Measurements from ENCODE around the gene TTLL7.
"Not testable (repeated sequence)": the region's sequence is repeated elsewhere in the genome, so short reads cannot be mapped to it uniquely, and the experiment has no call there.

Gene TTLL7

GRCh38 chr1:83996621-83997020 is 2.3 kb downstream of the TTLL7 start:
- DNase-seq (ENCODE audit: low read depth, low spot score) = no peak

DNA sequence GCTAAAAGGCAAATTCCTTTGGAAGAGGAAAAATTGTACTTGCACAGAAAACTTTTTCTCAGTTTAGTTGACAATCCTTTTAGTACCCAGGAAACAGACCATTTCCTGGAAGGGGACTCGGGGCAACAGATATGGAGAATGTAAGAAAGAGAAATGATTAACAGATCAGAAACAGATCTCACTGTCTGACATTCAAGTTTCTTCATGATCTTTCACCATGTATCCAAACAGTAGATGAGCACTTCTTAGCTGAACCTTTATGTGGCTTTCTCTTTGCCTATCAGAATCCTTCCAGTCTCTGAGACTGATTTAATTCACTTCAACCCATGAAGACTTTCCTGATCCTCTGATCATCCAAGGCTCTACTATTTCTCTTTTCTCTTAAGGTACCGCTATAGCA is 2.7 kb downstream of the TTLL7 start:
- DNase-seq (ENCODE audit: low read depth, low spot score) = no peak

DNA sequence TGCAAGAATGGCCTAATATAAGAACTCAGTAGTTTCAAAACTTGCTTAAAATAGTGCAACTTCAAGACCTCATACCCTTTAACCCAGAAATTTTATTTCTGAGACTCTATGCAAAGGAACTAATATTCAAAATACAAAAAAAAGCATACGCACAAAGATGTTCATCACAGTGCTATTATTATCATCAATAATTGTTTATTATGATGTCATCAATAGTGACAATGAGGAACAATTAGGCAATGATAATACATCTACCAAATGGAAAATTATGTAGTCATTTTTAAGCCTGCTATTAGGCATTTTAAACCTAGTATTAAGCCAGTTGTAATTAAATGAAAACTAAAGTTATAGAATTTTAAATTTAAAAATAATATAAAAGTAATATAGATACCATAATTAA is 3.3 kb downstream of the TTLL7 start:
- DNase-seq (ENCODE audit: low read depth, low spot score) = no peak

GRCh38 chr1:83994111-83994510 is 4.8 kb downstream of the TTLL7 start:
- no peak for DNase-seq (ENCODE audit: low read depth, low spot score)

DNA sequence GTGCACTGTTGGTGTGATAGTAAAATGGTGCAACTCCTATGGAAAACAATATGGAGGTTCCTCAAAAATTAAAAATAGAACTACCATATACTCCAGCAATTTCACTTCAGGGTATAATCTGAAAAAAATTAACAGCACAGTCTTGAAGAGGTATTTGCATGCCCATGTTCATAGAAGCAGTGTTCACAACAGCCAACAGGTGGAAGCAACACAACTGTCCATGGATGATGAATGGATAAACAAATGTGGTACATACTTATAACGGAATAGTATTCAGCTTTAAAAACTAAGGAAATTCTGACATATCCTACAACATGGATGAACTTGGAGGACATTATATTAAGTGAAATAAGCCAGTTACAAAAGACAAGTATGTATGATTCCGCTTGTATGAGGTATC is 8.2 kb downstream of the TTLL7 start:
- no peak for DNase-seq (ENCODE audit: low read depth, low spot score)

DNA sequence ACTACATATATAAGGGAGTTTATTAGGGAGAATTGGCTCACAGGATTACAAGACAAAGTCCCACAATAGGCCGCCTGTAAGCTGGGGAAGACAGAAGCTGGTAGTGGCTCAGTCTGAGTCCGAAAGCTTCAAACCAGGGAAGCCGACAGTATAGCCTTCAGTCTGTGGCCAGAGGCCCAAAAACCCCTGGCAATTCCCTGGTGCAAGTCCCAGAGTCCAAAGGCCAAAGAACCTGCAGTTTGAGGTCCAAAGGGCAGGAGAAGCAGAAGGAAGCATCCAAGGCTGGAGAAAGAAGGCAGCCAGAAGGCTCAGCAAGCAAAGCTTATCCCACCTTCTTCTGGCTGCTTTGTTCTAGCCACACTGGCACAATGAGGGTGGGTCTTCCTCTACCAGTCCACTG is 13.9 kb downstream of the TTLL7 start:
- no peak for DNase-seq (ENCODE audit: low read depth, low spot score)

- DNase-seq (ENCODE audit: low read depth, low spot score) = not testable (repeated sequence)
Measured at GRCh38 chr1:83983918-83984317, 15.0 kb downstream of the TTLL7 start.

DNA sequence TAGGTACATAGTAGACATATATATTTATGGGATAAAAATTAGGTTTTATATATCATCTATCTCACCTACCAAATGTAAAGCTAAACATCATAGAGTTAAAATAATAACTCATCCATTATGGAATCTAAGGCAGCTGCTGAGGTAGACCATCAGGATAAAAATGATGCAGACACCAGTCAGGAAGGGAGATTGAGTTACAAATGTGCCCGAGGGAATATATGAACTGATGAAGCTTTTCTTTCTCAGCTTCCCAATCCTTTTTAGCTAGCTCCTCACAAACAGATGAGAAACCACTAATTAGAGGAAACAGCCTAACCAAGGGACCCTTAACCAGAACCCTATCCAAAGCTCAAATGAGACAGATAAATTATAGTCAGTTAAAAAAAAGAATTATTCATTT is 20.9 kb downstream of the TTLL7 start:
- DNase-seq (ENCODE audit: low read depth, low spot score) = no peak

- DNase-seq (ENCODE audit: low read depth, low spot score) = no peak
Measured at GRCh38 chr1:83976920-83977319, 22.0 kb downstream of the TTLL7 start.

GRCh38 chr1:83970802-83971201 is 28.1 kb downstream of the TTLL7 start:
- no peak for DNase-seq (ENCODE audit: low read depth, low spot score)

DNA sequence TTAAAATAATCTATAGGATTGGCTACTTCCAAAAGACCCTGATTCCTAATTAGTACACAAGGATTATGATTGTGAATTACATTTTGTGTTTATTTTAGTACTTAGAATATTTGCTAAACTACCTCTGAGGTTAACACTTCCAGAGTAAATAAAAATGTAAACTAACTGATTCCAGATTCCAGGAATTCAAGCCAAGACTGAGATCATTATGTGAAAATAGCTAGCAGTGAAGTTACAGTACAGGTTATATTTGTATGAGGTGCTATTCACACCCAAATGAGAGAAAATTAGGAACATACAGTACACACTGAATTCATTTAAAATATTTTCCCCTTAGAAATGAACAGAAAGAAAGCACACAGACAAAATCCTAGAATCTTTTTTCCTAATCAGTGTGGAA is 28.8 kb downstream of the TTLL7 start:
- DNase-seq (ENCODE audit: low read depth, low spot score) = no peak

GRCh38 chr1:83967336-83967735 is 31.6 kb downstream of the TTLL7 start:
- DNase-seq (ENCODE audit: low read depth, low spot score) = no peak

GRCh38 chr1:83964153-83964552 is 34.8 kb downstream of the TTLL7 start:
- no peak for DNase-seq (ENCODE audit: low read depth, low spot score)

- no peak for DNase-seq (ENCODE audit: low read depth, low spot score)
Measured at GRCh38 chr1:83961571-83962295, 37.2 kb downstream of the TTLL7 start.

DNA sequence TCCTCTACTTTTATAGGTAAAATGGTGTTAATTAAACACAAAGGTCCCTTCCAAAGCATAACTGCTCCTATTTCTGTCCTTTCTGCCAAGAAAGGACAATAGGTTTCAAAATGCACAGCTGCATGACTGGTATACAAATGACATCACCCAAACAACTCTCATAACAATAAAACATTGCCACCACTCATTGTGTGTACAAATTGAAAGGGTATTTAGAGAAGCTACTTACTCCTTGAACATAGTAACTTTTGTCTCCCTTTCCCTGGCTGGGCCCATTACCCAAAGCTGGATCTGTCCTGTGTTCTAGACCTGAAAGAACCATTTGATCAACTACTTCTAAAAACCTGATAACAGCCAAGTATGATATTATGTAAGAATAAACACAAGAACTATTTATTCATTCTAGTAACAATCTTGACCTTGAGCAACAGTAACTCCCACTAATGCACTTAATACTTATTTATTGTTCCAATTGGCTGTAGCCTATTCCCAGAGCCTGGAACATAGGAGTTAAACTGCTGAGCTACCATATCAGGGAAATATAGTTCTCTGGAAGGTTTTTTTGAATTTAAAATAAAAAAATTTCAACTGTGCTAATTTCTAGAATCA is 38.2 kb downstream of the TTLL7 start:
- no peak for DNase-seq (ENCODE audit: low read depth, low spot score)

GRCh38 chr1:83959824-83960498 is 39.0 kb downstream of the TTLL7 start:
- no peak for DNase-seq (ENCODE audit: low read depth, low spot score)

DNA sequence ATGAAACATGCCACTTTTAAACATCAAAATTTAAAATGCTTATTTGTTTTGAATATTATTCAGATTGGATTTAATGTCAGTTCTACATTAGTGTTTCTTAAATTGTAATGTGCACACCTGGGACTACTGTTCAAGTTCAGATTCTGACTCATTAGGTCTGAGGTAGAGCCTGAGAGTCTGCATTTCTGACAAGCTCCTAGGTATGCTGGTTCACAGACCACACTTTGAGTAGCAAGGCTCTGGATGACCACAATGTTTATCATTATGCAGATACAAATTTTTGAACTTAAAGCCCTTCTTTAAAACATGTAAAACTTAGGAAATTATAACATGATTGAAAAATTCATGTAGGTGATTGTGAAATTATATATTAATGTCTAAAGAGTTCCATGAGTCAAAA is 40.2 kb downstream of the TTLL7 start:
- no peak for DNase-seq (ENCODE audit: low read depth, low spot score)

DNA sequence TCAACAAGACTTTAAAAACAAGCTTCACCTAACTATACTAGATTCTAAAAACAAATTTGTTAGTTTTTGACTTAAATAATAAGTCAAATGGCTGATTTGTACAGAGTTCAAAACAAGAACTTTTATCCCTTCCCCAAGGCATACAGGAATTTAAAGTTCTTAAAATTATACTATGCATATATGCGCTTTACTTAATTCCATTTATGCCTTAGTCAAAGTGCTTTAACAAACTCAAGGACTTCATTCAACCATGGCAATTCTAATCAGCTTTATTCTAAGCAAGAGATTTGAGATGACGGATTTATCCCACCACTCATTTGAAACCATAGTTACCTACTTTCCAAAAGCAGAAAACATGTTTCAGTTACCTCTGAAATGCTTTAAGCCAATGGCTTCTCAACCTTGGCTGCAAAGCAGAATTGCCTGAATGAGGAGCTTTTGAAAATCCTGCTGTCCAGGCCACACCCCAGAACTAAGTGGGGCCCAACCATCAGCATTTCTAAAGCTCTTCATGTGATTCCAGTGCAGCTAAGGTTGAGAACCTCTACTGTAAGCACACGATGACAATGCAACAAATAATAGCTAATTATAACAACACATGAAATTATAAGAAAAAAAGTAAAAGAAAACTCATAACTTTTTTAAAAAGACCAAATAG is 44.6 kb downstream of the TTLL7 start:
- DNase-seq (ENCODE audit: low read depth, low spot score) = no peak

- DNase-seq (ENCODE audit: low read depth, low spot score) = no peak
Measured at GRCh38 chr1:83950106-83950661, 48.7 kb downstream of the TTLL7 start.

- DNase-seq (ENCODE audit: low read depth, low spot score) = no peak
Measured at GRCh38 chr1:83942914-83943313, 56.0 kb downstream of the TTLL7 start.

- no peak for DNase-seq (ENCODE audit: low read depth, low spot score)
Measured at GRCh38 chr1:83934550-83934949, 64.4 kb downstream of the TTLL7 start.

GRCh38 chr1:83932693-83933092 is 66.2 kb downstream of the TTLL7 start:
- DNase-seq (ENCODE audit: low read depth, low spot score) = no peak
